NCI-H2029 treated with DMSO at 0.1 percent for 48 hours (cell line): ENCODE data around the gene PTDSS2.
"Not testable (repeated sequence)": the region's sequence is repeated elsewhere in the genome, so short reads cannot be mapped to it uniquely, and the experiment has no call there.

Source experiments
- DNase-seq: peaks from one replicate; lab custom pipeline; 2025; lab: John Stamatoyannopoulos, UW

Gene PTDSS2

GRCh38 chr11:413120-414081 is 36.7 kb upstream of the PTDSS2 start:
- no peak for DNase-seq

GRCh38 chr11:414318-414857 is 35.7 kb upstream of the PTDSS2 start:
- DNase-seq, result no peak

- DNase-seq, result no peak
These were observed 34.4 kb upstream of the PTDSS2 start for GRCh38 chr11:415640-416041.

- DNase-seq, result no peak
These were observed 33.9 kb upstream of the PTDSS2 start for GRCh38 chr11:416051-416756.

- DNase-seq, result peak; percentile 8
These were observed 33.1 kb upstream of the PTDSS2 start for GRCh38 chr11:416757-417621.

GRCh38 chr11:417652-418342 is 32.3 kb upstream of the PTDSS2 start:
- DNase-seq, result no peak

- DNase-seq, result no peak
These were observed 31.5 kb upstream of the PTDSS2 start for GRCh38 chr11:418343-419247.

GRCh38 chr11:419248-420005 is 30.7 kb upstream of the PTDSS2 start:
- DNase-seq, result no peak

GRCh38 chr11:420054-420910 is 29.8 kb upstream of the PTDSS2 start:
- DNase-seq, result no peak

GRCh38 chr11:420911-421321 is 29.2 kb upstream of the PTDSS2 start:
- DNase-seq, result no peak

GRCh38 chr11:422249-422656 is 27.8 kb upstream of the PTDSS2 start:
- no peak for DNase-seq

- DNase-seq, result no peak
These were observed 25.8 kb upstream of the PTDSS2 start for GRCh38 chr11:424232-424631.

- DNase-seq, result not testable (repeated sequence)
These were observed 25.3 kb upstream of the PTDSS2 start for GRCh38 chr11:424766-425165.

GRCh38 chr11:425301-425700 is 24.8 kb upstream of the PTDSS2 start:
- no peak for DNase-seq

GRCh38 chr11:426851-427250 is 23.2 kb upstream of the PTDSS2 start:
- DNase-seq, result no peak

GRCh38 chr11:428295-428694 is 21.8 kb upstream of the PTDSS2 start:
- no peak for DNase-seq

GRCh38 chr11:429391-429790 is 20.7 kb upstream of the PTDSS2 start:
- no peak for DNase-seq

- DNase-seq, result no peak
These were observed 20.1 kb upstream of the PTDSS2 start for GRCh38 chr11:429931-430456.
